ENCODE data around the gene ARHGAP32.

DNA sequence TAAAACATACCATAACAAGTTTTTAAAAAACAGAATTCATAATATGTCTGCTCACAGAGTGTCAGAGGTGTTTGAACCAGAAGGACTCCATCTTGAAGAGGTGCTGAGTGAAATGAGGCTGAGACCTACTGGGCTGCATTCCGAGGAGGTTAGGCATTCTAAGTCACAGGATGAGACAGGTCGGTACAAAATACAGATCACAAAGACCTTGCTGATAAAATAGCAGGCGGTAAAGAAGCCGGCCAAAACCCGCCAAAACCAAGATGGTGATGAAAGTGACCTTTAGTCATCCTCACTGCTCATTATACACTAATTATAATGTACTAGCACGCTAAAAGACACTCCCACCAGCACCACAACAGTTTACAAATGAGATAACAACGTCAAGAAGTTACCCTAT lies 116.4 kb downstream of the ARHGAP32 start:
- TF ChIP-seq, protein P1, sequence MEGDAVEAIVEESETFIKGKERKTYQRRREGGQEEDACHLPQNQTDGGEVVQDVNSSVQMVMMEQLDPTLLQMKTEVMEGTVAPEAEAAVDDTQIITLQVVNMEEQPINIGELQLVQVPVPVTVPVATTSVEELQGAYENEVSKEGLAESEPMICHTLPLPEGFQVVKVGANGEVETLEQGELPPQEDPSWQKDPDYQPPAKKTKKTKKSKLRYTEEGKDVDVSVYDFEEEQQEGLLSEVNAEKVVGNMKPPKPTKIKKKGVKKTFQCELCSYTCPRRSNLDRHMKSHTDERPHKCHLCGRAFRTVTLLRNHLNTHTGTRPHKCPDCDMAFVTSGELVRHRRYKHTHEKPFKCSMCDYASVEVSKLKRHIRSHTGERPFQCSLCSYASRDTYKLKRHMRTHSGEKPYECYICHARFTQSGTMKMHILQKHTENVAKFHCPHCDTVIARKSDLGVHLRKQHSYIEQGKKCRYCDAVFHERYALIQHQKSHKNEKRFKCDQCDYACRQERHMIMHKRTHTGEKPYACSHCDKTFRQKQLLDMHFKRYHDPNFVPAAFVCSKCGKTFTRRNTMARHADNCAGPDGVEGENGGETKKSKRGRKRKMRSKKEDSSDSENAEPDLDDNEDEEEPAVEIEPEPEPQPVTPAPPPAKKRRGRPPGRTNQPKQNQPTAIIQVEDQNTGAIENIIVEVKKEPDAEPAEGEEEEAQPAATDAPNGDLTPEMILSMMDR (IDR thresholded peaks at IDR 0.05; ENCODE audit: poor library complexity): no peak
- TF ChIP-seq EZH2 (IDR thresholded peaks at IDR 0.05; ENCODE audit: borderline replicate concordance) (no peak), EZH2phosphoT487 (IDR thresholded peaks at IDR 0.05; ENCODE audit: low read depth, severe bottlenecking, unreplicated experiment) (no peak)

Measured in hepatocyte (in vitro differentiated cells).